Coronary artery (tissue), 2 donors: ENCODE measurements around the gene USP12.
A peak's percentile ranks its signal among the peaks of the same experiment; 100 is the strongest.

Source experiments
- DNase-seq: peaks from one replicate; pipeline ENCODE4 v3.0.0-alpha.2; 2017; ENCODE audit warnings: low spot score
- H3K27ac ChIP-seq, 2 donors: fragments of 200-600 bp; sonication (generic); one replicate each; pipeline ENCODE4 v1.5.1; 2016 to 2019
- H3K4me3 ChIP-seq: fragments of 200-600 bp; sonication (generic); 2 replicates; pipeline ENCODE4 v1.5.1; 2016; ENCODE audit warnings: mild to moderate bottlenecking, moderate library complexity
- TF ChIP-seq, protein P1 (sequence below): fragments of 200-600 bp; sonication (generic); IDR thresholded peaks from one replicate; pipeline ENCODE4 v1.5.1; 2019; ENCODE audit warnings: antibody characterized with exemption

Gene USP12

DNA sequence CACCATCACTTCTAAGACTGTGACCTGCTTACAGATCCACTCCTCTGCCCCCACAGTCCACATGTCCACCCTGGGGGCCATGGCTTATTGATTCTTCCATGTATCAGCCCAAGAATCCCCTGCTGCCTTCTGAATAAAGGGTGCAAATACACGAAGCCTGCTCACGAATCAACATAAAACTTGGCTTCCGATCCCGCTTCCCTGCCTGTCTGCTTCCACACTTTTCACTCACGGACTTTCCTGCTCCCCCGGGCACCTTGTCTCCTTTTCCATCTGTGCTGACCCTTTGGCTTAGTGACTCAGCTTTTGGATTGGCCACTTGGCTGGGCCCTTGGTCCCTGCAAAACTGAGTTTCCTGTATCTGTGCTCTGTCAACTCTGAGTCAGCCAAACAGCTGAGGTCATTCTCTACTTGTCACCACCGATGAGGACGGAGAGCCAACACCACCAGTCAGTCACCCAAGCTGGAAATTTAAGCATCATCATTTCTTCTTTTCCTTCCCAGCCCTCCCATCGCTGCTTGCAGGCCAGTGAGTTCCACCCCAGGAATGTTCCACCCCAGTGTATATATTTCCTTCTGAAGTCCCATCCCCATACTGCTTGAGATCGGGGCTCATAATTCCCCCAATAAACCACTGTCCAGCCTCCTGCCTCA lies 11.4 kb upstream of the USP12 start:
- Histone ChIP-seq H3K4me3 (peak overlapping the region; percentile 45), H3K27ac (peak overlapping the region in 1 of 2 donors; percentile 69)
- peak; percentile 85 for DNase-seq
- TF ChIP-seq, protein P1, sequence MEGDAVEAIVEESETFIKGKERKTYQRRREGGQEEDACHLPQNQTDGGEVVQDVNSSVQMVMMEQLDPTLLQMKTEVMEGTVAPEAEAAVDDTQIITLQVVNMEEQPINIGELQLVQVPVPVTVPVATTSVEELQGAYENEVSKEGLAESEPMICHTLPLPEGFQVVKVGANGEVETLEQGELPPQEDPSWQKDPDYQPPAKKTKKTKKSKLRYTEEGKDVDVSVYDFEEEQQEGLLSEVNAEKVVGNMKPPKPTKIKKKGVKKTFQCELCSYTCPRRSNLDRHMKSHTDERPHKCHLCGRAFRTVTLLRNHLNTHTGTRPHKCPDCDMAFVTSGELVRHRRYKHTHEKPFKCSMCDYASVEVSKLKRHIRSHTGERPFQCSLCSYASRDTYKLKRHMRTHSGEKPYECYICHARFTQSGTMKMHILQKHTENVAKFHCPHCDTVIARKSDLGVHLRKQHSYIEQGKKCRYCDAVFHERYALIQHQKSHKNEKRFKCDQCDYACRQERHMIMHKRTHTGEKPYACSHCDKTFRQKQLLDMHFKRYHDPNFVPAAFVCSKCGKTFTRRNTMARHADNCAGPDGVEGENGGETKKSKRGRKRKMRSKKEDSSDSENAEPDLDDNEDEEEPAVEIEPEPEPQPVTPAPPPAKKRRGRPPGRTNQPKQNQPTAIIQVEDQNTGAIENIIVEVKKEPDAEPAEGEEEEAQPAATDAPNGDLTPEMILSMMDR: no peak

DNA sequence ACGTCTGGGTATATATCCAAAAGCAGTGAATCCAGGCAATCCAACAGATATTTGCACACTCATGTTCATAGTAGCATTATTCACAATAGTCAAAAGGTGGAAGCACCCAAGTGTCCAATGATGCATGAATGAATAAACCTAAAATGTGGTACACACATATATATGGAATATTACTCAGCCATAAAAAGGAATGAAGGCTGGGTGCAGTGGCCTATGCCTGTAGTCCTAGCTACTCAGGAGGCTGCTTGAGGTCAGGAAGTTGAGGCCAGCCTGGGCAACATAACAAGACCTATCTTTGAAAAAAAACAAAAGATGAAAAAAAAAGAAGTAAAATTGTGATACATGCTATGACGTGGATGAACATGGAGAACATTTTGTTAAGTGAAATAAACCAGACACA lies 10.4 kb upstream of the USP12 start:
- H3K4me3 ChIP-seq: no peak overlapping the region
- no peak overlapping the region for H3K27ac ChIP-seq
- DNase-seq: no peak
- TF ChIP-seq, protein P1: no peak

DNA sequence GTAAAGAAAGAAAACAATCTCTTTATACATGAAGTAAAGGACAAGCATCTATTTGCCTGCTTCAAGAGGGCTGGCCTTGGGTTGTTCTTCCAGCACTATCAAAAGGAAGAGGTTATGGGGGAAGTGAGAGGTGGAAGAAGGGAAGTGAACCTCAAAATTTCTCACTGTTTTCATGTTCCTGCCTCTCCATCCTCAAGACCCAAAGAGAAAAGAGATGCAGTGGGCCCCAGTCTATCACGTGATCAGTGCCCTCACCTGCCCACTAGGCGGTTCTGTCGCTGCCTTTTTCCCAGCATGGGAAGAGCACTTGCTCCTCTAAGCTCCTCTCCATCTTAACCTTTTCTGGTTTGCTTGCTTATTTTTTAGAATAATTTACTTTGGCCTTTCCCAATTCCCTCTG lies 6.2 kb upstream of the USP12 start:
- Histone ChIP-seq H3K4me3 (no peak overlapping the region), H3K27ac (no peak overlapping the region)
- DNase-seq: no peak
- TF ChIP-seq, protein P1: no peak

DNA sequence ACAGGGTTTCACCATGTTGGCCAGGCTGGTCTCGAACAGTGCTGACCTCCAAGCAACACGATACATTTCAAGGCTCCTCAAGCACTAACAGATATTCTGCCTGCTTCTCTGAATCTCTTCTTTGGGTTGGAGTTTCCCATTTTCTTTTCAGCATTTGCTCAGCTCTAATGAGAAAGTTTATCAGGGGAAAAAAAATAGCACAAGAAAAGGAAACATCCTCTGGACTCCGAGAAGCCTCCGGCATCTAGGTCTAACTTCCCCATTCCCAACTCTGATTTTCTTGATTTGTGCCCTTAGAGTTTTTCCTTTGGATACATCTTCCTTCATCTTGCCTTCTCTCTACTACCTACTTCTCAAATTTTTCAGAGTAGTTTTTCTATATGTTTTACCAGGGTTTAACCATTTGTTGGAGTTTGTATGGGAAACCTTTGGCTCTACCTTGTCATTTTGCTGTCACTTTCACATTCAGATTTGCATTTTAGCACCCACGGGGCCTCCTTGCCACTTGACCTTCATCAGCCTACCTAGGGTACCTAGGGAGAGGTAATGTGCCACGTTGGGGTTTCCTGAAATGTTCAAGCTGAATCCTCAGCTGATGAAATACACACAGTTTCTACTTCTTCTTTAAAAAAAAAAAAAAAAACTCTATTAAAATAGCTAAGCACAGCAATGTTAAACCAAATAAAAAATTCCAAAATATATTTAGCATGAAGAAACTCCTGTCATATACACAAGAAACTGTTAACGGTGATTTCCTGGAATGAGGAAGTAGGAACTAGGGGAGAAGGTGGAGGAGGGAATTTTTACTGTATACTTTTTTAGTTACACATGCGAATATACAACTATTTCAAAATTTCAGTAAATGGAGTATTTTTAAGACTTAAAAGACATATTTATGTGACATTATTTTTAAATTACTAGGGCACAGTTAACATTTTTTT lies 5.1 kb upstream of the USP12 start:
- H3K4me3 ChIP-seq: no peak overlapping the region
- TF ChIP-seq, protein P1: no peak

DNA sequence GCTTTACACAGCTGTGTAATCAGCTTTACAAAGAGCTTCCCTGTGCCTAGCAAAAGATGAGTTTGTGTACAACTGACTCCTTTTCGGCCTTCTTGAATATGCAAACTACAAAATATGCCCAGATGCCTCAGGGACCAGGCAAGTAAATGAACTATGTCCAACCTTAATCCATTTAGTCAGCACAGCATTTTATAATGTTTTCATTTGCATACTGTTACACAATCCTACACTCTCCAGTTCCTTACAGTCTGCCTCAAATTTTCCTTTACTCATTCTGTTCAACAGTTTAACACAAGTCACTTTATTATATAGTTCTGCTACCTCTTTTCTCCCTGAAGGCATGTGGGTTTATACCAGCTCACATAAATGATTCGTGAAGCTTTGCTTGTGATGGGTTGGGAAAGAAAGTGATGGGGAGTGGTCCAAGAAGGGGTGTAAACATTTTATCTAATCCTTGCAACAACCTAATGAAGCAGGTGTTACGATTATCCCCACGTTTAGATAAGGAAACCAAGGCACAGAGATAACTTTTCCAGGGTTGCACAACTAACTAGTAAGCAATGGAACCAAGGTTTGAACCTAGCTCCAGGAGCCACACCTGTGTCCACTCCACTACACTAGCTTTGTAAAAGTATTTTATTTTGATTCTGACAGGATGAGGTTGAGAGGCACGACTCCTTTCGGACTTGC lies 3.3 kb upstream of the USP12 start:
- TF ChIP-seq, protein P1: no peak
- no peak for DNase-seq
- Histone ChIP-seq H3K4me3 (no peak overlapping the region), H3K27ac (no peak overlapping the region)

More for the DNA sequence above, 5.1 kb upstream of the USP12 start:
- no peak for DNase-seq
- no peak overlapping the region for H3K27ac ChIP-seq

DNA sequence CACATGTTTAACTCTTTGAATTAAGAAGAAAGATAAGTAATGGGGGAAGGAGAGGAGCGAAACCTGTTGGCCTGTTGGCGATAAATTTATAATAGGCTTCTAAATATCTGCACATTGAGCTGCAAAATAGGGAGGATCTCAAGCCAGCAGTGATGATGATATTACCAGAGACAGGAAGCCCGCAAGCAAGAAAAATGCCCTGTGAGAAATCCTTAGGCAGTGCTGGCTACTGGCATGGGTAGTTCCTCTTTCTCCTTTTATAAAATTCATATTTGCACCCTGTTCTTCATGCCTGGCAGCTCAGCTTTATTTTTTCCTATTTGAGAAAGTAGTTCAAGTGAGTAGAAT lies 858 bp upstream of the USP12 start:
- no peak for DNase-seq
- TF ChIP-seq, protein P1: no peak
- H3K4me3 ChIP-seq: peak overlapping the region; percentile 92

More for the DNA sequence above, 858 bp upstream of the USP12 start:
- peak overlapping the region; percentile 96 for H3K27ac ChIP-seq
